GM21515 (cell line): ENCODE data around the gene ARMH4.

Source experiments
- ATAC-seq: cut with Tn5 transposase; IDR thresholded peaks from one replicate; pipeline ENCODE4 v1.9.1; 2021; ENCODE audit not compliant: unreplicated experiment

ARMH4 gene

DNA sequence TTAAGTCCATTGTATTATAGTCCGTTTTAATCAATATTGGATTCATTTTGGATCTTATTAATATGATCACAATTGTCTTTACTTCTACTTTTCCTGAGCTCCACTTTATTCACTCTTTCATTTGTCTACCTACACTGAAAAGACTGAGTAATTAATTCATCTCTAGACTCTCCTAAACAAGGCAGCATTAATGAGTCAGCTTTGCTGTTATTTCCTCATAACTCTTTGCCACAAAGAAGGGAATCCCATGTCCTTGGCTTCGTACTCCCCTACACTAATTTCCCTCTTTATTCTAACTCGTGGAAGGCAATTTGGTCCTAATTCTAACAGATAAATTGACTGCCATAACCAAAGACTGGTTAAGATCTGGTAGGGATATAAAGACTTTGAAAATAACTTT, 91.9 kb downstream of the ARMH4 start:
- no peak for ATAC-seq

DNA sequence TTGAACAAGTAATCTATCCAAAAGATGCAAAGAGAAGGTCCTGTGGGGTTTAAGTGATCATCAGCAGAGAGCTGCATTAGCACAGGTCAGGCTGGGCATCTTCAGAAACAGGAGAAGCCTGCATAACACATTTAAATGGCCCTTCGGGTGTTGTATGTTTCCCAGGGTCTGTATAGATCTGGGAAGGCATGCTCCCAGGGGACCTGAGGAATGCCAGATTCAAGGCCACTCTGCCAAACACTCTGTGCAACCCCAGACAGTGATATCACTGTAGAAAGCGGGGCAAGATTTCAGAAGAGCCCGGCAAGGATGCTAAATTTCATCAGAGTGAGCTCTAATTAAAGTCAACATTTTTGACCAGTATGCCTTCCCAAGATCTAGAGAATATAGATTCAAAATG, 92.9 kb downstream of the ARMH4 start:
- ATAC-seq: no peak

GRCh38 chr14:58055497-58056010, 96.5 kb downstream of the ARMH4 start:
- no peak for ATAC-seq

DNA sequence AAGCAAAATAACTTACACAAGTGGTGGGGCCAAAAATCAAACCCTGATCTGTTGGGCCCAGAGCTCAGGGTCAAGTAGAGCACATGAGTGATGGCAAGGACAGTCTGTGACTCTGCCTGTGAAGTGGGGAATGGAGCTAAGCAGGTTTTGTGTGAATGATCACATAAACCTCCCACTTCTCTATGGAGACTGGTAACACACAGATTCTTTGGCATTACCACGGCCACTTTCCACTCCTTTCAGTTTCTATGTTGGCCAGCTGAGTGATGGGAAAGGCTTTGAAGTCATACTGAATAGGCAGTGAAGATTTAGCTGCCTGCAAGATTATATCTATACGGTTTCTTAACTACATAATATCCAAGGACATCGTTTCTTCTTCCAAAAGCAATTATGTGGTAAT, 97.9 kb downstream of the ARMH4 start:
- no peak for ATAC-seq

DNA sequence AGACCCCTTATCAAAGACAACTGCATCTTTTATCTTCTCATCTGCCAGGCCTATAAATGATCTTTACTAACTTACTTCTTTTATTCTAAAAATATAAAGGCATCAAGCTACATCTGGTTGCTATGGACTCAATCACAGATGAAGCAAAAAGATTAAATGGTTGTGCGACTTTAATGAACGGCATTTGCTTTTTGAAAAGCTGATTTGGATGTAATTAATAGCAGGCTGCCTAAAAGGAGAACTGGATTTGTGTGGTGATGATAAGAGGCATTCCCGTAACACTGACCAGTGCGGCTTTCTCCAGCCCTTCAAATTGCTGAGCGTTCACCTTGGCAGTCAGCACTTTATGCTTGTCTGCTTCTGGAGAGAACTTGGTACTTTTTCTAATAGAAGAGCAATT, 103.8 kb downstream of the ARMH4 start:
- no peak for ATAC-seq

DNA sequence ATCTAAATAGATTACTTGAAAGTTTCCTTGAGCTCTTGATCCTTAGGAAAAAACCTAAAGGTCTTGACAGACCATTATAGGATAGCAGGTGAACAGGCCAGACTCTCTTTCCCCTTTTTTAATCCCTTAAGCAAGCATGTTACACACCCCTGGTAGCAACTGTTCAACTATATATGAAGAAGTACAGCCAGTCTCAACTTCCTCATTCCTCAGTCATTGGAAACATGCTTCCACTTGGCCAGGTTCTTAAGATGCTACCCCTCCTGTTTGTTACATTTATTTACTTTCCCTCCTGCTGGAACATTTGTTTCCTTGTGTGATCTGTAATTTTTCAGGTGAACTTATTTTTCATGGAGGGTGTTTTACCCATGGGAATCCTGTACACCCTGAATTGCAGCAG, 124.1 kb downstream of the ARMH4 start:
- ATAC-seq: no peak

DNA sequence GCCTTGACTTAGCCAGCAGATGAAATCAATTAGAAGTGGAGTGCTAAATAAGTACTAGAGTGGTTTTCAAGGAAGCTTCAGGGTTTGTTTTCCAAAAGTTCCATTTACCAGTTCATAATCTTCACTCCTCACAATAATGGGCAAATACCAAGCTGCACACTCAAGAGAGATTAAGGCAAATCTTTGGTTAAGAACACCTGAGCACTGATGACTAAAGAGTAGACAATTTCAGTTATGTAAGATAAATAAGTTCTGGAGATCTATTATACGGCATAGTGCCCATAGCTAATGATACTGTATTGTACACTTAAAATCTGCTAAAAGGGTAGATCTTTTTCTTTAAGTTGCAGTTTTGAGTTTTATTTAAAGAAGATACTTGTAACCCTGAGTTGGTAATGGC, 125.0 kb downstream of the ARMH4 start:
- ATAC-seq: no peak

- no peak for ATAC-seq
These were observed 125.8 kb downstream of the ARMH4 start for GRCh38 chr14:58026219-58026618.

- no peak for ATAC-seq
These were observed 137.2 kb downstream of the ARMH4 start for GRCh38 chr14:58014778-58015177.

DNA sequence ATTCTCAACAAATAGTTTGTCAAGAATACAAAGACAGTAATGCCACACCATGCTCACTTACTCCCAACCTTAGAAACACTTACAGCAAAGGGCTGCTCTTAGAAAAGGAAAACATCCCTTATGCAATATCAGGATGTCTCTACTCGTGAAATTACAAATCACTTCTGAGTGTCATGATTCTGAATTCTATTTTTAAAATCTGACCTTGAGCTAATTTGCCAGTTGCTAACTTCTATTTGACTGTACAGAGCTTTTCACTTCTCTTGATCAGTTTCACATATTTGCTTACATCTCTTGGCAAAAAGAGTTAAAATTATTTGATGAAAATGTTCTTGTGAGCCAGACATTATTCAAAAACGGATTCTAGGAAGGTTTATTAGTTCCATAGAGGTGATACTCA, 149.4 kb downstream of the ARMH4 start:
- ATAC-seq: no peak

DNA sequence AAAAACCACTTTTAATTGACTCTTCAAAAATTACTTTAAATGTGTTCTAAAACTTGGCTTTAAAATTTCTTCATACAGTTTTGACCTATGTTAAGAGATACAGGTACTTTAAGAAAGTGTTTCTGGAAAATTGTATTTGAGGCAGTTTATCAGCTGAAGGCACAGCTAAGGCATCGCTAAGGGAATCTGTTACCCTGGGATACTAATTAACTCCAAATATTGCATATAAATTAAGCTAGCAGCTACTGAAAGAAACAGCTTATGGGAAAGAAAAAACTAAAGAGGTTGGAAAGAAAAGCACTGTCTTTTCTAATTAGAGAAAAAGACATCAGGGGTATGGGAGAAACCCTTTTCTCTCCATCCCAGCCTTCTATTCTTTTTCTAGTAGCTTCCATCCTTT, 152.0 kb downstream of the ARMH4 start:
- ATAC-seq: no peak

DNA sequence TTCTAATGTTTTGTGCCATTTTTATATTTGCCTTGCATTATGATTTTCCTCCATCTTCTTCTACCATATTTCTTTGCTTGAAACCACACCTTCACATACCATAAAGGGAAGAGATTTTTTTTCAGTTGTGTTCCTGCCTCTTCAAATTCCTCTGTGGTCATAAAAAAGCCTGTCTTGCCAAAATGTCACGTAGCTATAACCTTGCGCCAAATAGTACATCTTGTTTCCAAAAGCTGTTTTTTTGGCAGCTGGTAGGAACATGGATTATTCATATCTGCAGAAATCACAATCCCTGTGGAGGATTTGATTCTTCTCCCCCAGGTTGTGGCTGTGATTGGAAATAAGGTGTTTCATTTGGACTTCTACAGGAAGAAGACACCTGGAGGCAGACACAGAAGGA, 152.5 kb downstream of the ARMH4 start:
- ATAC-seq: no peak

DNA sequence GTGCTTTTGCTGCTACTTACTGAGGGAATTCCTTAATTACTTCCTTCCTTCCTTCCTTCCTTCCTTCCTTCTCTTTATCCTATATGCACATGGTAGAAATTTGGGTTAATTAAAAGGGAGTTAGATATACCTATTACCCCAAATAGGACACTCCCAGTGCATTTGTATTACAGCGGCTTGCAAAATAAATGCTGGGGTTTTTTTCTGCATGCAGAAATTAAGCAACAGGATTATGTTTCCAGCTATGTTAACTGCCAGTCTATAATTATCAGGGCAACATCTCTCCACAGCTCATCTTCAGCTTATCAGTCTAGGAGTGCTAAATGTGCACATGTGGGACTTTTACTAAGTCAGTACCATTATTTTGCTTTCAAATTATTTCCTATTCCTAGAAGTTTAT, 153.2 kb downstream of the ARMH4 start:
- ATAC-seq: no peak

- no peak for ATAC-seq
These were observed 160.7 kb downstream of the ARMH4 start for GRCh38 chr14:57991353-57991752.

GRCh38 chr14:57988445-57988844, 163.6 kb downstream of the ARMH4 start:
- ATAC-seq: no peak

DNA sequence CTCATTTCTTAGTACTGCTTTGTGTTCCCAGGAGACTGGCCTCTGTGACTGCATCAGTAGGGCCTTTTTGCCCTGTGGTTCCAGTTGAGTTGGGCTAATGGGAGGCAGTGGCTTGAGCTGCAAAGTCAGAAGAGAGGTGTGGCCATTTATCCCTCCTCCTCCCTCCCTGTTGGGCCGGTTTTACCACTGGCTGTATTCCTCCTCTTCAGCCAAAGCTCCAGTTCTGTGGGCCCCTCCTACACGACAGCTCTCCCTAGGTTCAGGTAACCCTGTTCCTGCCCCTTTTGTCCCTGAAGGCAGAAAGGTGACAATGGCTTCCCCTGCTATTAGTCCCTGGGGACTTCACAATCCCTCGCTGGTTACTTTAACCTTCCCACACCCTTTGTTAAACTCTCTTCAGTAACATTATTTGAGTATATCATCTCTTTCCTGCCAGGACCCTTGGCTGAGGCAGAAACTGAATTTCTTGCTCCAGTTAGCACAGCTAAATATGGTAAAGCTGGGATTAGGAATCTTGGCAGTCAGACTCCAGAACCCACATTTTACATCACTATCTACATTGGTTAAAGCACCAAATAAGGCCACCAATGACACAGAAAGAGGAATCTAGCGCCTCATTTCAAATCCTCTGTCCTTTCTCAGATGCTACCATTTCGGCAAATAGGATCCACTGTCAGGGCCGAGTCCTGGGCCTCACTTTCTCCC, 164.3 kb downstream of the ARMH4 start:
- no peak for ATAC-seq

DNA sequence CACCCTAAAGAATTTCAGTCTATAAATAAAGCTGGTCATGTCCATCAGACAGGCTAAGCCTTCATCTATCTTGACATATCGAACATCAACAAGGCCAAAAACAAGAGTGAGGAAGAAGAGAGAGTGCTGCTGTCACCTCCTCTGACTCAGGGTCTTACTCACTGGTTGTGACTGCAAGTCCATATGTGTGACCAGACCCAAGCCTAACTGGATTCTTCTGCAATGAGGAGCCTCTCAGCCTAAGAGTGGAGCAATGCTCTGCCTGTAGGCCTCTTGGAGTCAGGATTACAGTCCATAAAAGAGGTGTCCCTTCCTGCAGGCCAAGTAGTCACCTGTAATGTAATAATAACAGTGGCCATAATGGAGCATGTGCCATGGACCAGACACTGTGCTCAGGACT, 165.0 kb downstream of the ARMH4 start:
- no peak for ATAC-seq

GRCh38 chr14:57982804-57983634, 169.0 kb downstream of the ARMH4 start:
- ATAC-seq: no peak

- no peak for ATAC-seq
These were observed 170.0 kb downstream of the ARMH4 start for GRCh38 chr14:57981817-57982560.

- no peak for ATAC-seq
These were observed 172.5 kb downstream of the ARMH4 start for GRCh38 chr14:57979376-57980048.

DNA sequence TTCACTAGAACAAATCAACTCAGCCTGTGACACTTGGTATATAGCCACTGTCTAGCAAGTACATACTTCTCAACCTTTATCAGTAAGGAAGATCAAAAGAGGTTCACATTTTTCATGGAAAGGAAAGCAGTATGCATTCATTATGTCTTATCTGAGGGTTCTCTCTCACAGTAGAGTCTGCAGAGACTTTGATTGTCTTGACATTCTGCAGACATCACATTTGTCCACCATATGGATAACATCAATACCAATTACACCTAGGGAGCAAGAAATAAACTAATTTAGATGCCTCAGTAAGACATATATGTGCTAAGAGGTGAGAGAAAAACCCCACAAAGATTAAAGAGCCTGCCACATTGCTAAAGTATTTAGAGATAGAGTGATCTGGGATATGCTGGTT, 175.3 kb downstream of the ARMH4 start:
- ATAC-seq: no peak
